Right lobe of liver (tissue), 4 donors: Measurements from ENCODE around the gene SLCO2A1.

ENCODE experiments used
- POLR2A ChIP-seq: fragments of 450-650 bp; IDR thresholded peaks from one replicate; pipeline ENCODE4 v1.6.1; 2017; ENCODE audit warnings: antibody characterized with exemption, mild to moderate bottlenecking
- TF ChIP-seq, protein P1 (sequence below), 4 donors: fragments of 200-600 bp in 3 of 4; fragments of 450-650 bp in 1 of 4; IDR thresholded peaks; one replicate each; pipeline versions ENCODE4 v1.5.1 to v1.8.0; 2016 to 2022; ENCODE audit warnings: antibody characterized with exemption in 4 of 4, mild to moderate bottlenecking in 2 of 4
- donor health status: DM: no; HTN: no; CAD: no.
- donor health status: DM: no; HTN: no; CAD: no.
- donor health status: DM: no; HTN: yes; CAD: no.

- TF ChIP-seq, protein P1, sequence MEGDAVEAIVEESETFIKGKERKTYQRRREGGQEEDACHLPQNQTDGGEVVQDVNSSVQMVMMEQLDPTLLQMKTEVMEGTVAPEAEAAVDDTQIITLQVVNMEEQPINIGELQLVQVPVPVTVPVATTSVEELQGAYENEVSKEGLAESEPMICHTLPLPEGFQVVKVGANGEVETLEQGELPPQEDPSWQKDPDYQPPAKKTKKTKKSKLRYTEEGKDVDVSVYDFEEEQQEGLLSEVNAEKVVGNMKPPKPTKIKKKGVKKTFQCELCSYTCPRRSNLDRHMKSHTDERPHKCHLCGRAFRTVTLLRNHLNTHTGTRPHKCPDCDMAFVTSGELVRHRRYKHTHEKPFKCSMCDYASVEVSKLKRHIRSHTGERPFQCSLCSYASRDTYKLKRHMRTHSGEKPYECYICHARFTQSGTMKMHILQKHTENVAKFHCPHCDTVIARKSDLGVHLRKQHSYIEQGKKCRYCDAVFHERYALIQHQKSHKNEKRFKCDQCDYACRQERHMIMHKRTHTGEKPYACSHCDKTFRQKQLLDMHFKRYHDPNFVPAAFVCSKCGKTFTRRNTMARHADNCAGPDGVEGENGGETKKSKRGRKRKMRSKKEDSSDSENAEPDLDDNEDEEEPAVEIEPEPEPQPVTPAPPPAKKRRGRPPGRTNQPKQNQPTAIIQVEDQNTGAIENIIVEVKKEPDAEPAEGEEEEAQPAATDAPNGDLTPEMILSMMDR (IDR thresholded peaks at IDR 0.05) = no peak
- no peak for TF ChIP-seq POLR2A
Observed at GRCh38 chr3:134072881-134073582, 43.3 kb upstream of the SLCO2A1 start.
